ENCODE data around the gene GIMAP8. TPM values are rescaled to one million over a fixed set of nuclear protein-coding genes. Genes with fewer than 3 reads are reported as not detected.

Gene GIMAP8
- not detected in 2 replicates for total RNA-seq

GRCh38 chr7:150450491-150451001 is at the start of gene GIMAP8:
GIMAP8 (plus strand) TSS chr7:150450630; CDS start chr7:150466699, 16,069 bp downstream.
- no peak for TF ChIP-seq CTCF (conservative IDR thresholded peaks at IDR 0.05; ENCODE audit: low read depth, low read length)
- no peak within 1 kb of the TSS for H3K4me3 ChIP-seq (ENCODE audit: low read depth, low read length)
- DNase-seq (ENCODE audit: low read depth), result no peak

GRCh38 chr7:150400788-150401423 is 49.5 kb upstream of the GIMAP8 start:
- no peak overlapping the region for H3K4me3 ChIP-seq (ENCODE audit: low read depth, low read length)
- TF ChIP-seq CTCF (conservative IDR thresholded peaks at IDR 0.05; ENCODE audit: low read depth, low read length), result no peak
- no peak for DNase-seq (ENCODE audit: low read depth)

GRCh38 chr7:150401424-150401790 is 49.0 kb upstream of the GIMAP8 start:
- H3K4me3 ChIP-seq (ENCODE audit: low read depth, low read length), result no peak overlapping the region
- no peak for TF ChIP-seq CTCF (conservative IDR thresholded peaks at IDR 0.05; ENCODE audit: low read depth, low read length)
- DNase-seq (ENCODE audit: low read depth), result no peak

GRCh38 chr7:150401861-150402631 is 48.4 kb upstream of the GIMAP8 start:
- DNase-seq (ENCODE audit: low read depth), result no peak
- H3K4me3 ChIP-seq (ENCODE audit: low read depth, low read length), result no peak overlapping the region
- no peak for TF ChIP-seq CTCF (conservative IDR thresholded peaks at IDR 0.05; ENCODE audit: low read depth, low read length)

- no peak overlapping the region for H3K4me3 ChIP-seq (ENCODE audit: low read depth, low read length)
- TF ChIP-seq CTCF (conservative IDR thresholded peaks at IDR 0.05; ENCODE audit: low read depth, low read length), result no peak
- DNase-seq (ENCODE audit: low read depth), result no peak
Observed at GRCh38 chr7:150402671-150403321, 47.6 kb upstream of the GIMAP8 start.

GRCh38 chr7:150403376-150404171 is 46.9 kb upstream of the GIMAP8 start:
- no peak for DNase-seq (ENCODE audit: low read depth)
- no peak overlapping the region for H3K4me3 ChIP-seq (ENCODE audit: low read depth, low read length)
- TF ChIP-seq CTCF (conservative IDR thresholded peaks at IDR 0.05; ENCODE audit: low read depth, low read length), result no peak
